Stomach (tissue), 4 donors: Measurements from ENCODE around the gene PSMA6.

Source experiments
- POLR2A ChIP-seq, 4 donors: fragments of 450-650 bp; IDR thresholded peaks; one replicate each; pipeline ENCODE4 v1.6.1; 2016; ENCODE audit warnings: antibody characterized with exemption in 4 of 4, control low read depth in 2 of 4, mild to moderate bottlenecking in 1 of 4, moderate library complexity in 1 of 4
- POLR2AphosphoS5 ChIP-seq, 3 donors: sonication (generic); formaldehyde crosslinking; IDR thresholded peaks; one replicate each; pipeline ENCODE4 v1.6.1; 2016; ENCODE audit warnings: antibody characterized with exemption in 3 of 3
- TF ChIP-seq, protein P1 (sequence below), 7 experiments: fragments of 450-650 bp in 4 of 7; fragments of 200-600 bp in 3 of 7; sonication (generic) in 3 of 7; IDR thresholded peaks; one replicate each; pipeline ENCODE4 v1.5.1; 2016 to 2019; ENCODE audit warnings: antibody characterized with exemption in 7 of 7, control low read depth in 2 of 7, mild to moderate bottlenecking in 1 of 7

DNA sequence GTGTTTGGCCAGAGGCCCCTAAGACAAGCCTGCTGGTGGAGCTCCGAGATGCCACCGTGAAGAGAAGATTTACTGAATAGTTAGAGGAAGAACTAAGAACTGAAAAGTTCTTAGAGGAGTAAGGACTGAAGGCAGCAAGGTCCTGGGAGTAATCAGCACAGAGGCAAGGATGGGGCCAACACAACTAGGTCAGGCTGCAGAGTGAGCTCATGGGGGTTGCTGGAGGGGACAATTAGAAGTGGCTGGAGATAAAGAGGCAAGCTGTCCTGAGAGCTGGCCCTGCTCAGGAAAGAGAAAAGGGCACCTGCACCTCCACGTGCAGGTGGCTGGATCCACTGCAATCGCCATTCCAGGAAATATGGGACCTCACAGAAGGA, 59.7 kb downstream of the PSMA6 start:
- no peak for TF ChIP-seq POLR2AphosphoS5 (IDR thresholded peaks at IDR 0.05)
- TF ChIP-seq, protein P1, sequence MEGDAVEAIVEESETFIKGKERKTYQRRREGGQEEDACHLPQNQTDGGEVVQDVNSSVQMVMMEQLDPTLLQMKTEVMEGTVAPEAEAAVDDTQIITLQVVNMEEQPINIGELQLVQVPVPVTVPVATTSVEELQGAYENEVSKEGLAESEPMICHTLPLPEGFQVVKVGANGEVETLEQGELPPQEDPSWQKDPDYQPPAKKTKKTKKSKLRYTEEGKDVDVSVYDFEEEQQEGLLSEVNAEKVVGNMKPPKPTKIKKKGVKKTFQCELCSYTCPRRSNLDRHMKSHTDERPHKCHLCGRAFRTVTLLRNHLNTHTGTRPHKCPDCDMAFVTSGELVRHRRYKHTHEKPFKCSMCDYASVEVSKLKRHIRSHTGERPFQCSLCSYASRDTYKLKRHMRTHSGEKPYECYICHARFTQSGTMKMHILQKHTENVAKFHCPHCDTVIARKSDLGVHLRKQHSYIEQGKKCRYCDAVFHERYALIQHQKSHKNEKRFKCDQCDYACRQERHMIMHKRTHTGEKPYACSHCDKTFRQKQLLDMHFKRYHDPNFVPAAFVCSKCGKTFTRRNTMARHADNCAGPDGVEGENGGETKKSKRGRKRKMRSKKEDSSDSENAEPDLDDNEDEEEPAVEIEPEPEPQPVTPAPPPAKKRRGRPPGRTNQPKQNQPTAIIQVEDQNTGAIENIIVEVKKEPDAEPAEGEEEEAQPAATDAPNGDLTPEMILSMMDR (IDR thresholded peaks at IDR 0.05): no peak
- TF ChIP-seq POLR2A (IDR thresholded peaks at IDR 0.05): no peak
